Kidney glomerular epithelial cell (primary cell): Measurements from ENCODE around the gene HSD17B8.

ENCODE experiments used
- DNase-seq: peaks from one replicate; lab custom pipeline; 2025; lab: John Stamatoyannopoulos, UW

Gene HSD17B8

DNA sequence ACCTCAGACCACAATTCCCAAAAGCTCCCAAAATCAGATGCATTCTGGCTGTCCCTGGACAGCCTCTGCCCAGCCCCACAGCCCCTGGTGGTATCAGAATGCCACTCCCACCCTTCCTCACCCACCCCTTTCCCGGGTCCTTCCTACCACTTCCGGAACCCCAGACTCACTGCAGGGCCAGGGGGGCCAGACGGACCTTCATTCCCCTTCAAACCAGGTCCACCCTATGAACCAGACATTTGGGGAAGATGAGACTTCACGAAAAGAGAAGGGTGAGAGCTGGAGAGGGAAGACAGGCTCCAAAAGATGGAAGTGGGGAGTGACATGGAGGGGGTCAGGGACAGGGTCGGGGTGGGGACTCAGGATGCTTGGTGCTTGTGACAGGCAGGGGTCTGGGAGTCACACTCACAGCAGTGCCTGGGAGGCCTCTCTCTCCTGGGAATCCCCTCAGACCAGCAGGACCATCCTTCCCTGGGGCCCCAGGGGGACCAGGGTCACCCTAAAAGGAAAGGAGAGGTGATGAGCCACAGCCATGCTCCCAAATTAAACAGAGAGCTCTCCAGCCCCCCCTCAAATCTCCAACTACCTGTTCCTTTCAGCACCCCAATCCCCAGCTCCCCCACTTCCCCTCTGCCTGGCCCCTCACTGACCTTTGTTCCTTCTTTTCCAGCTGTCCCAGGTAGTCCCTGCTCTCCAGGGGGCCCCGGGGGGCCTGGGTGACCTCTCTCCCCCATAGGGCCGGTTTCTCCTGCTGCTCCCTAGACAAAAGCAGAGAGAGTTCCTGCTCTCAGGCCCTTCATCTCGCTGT lies 32.4 kb upstream of the HSD17B8 start:
- no peak for DNase-seq

DNA sequence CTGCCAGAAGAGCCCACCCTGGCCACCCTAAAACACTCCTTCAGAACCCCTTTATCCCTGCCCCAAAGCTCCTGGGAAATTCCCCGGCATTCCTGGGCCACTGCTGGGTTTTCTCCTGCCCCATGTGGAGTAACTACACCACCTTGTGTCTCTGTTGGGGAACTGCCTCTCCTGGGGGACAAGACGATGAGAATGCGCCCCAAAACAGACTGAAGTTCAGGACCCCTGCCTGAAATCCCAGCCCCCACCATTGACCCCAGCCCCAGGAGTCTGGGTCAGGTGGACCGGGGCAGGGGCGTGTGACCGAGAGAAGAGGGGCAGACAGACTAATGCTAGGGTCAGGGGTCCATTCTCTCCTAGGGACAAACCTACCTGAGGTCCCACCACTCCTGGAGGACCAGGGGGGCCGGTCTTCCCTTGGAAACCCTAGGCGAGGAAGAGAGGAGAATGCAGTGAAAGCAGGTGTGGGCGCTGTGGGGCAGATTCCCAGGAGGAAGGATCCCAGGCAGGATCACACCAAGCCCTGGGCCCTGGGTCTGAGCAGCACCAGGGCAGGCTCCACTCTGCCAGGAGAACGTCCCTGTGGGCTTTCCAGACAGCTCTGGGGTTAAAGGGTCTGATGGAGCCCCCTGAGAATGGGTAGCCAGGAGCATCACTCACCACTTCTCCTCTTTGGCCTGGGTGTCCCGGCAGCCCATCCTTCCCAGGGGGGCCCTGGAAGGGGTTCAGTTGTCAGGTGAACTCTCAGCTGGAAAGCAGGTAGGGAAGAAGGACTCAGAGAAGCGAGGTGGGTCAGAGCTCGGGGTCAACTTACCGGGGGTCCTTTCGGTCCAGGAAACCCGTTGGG lies 31.5 kb upstream of the HSD17B8 start:
- no peak for DNase-seq

DNA sequence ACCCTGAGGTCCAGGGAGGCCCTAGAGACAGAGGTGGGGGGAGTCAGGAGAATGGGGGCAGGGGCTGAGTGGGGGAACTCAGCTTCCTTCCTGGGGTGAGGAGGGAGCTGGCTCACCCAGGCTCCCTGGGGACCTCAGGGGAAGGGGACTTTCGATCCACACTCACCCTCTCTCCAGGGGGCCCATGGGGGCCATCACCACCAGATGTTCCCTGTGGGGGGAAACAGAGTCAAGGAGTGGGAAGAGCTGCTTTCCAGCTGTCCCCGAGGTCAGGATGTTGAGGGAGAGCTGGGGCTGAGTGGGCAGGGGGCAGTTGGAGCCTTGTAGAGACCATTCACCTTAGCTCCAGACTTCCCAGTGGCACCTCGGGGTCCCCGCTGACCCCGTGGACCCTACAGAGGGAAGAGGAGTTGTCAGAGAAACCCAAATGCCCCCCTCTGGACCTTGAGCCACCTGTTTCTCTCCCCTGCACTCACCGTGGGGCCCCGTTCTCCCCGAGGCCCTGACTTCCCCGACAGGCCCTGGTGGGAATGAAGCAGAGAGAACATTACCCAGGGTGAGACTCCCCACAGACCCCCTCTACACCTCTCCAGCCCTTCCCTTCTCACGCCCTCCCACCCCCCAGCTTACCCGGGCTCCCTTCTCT lies 30.8 kb upstream of the HSD17B8 start:
- no peak for DNase-seq

GRCh38 chr6:33174784-33175183 lies 29.7 kb upstream of the HSD17B8 start:
- DNase-seq: no peak

DNA sequence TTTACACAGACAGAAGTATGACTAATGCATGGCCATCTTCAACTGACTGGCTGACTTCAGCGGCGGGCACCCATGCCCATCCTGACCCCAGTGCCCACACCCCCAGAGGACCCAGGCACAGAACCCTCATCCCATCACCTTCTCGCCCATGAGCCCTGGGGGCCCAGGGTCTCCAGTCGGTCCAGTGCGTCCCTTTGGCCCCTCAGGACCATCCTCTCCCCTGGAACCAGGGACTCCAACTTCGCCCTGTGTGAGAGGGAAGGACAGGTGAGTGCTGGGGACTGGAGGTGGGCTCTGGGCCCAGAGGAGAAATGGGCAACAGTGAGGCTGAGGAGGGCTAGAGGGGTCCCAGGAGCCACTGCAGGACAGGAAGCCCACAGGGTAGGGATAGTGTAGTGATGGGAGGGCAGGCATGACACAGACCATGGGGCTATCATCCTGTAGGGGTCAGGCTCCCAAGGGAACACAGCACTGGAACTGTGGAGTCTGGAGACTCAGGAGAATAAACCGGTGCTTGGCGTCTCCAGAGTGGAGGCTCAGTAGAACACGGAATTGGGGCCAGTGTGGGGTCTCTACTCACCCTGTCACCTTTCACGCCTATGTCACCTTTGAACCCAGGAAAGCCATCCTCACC lies 28.9 kb upstream of the HSD17B8 start:
- DNase-seq: no peak

DNA sequence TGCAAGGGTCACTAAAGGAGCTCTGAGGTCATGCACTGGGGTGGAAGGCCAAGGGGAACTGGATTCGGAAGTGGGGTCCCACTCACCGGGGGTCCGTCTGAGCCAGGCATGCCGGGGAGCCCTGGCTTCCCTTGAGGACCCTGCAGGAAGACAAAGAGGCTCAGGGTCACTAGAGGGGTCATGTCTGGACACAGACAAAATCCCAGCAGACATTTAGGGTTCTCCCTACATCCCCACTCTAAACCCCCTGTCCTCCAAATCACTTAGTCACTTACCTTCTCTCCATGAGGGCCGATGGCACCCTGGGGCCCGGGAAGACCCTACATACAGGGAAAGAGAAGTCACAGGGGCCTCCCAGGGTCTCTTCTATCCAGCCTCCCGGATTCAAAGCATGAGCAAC lies 27.5 kb upstream of the HSD17B8 start:
- DNase-seq: no peak

GRCh38 chr6:33177552-33178446 lies 26.7 kb upstream of the HSD17B8 start:
- no peak for DNase-seq

DNA sequence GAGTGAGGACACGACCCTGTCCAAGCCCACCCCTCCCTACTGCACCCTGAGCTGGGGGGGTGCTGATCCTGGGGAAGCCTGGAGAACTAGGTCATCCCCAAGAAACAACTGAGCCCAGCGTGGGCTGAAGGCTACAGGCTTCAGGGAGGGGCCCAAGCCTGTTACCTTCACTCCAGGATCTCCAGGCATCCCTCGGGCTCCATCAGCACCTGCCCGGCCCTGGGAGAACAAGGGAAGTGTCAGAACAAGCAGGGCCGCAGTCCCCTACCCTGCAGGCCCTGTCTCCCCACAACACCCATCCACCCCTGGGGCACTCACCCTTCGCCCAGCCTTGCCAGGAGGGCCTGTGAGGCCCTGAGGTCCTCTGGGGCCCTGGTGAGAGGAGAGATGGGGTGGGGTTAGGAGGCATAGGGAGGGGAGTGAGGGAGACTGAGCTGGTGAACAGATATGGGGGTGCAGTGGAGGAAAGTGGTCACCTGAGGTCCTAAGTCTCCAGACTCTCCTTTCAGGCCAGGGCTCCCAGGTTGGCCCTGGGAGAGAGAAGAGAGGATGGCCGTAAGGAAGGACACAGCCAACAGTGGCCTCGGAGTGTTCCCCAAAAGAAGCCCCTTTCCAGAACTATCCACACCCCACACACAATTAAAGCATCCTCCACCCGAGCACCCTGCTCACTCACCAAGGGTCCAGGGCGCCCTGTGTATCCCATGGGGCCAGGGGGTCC lies 25.5 kb upstream of the HSD17B8 start:
- DNase-seq: no peak

GRCh38 chr6:33181141-33181540 lies 23.3 kb upstream of the HSD17B8 start:
- DNase-seq: no peak

DNA sequence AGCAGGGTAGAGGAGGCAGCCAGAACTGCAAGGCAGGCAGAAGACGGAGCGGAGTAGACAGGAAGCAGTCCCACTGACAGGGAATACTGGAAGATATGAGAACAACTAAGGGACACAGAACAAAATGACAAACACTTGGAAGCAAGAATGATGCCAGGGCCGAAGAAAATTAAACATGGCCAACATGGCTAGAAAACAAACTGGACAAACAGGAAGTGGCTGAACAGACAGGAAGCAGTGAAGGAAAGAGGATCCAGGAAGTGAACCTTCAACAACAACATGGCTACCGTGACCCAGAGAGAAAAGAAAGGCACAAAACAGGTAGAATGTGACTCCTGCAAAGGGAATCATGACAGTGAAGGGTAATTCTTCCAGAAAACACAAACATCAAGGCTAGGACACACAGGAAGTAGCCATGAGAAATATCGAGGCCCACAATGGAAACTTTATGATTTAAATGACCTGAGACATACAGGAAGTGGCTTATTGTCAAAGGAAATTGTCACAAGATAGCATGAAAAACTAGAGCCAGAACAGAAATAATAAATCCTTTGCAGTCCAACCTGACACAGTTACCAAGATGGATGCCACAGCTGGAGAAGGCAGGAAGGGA lies 21.3 kb upstream of the HSD17B8 start:
- no peak for DNase-seq

DNA sequence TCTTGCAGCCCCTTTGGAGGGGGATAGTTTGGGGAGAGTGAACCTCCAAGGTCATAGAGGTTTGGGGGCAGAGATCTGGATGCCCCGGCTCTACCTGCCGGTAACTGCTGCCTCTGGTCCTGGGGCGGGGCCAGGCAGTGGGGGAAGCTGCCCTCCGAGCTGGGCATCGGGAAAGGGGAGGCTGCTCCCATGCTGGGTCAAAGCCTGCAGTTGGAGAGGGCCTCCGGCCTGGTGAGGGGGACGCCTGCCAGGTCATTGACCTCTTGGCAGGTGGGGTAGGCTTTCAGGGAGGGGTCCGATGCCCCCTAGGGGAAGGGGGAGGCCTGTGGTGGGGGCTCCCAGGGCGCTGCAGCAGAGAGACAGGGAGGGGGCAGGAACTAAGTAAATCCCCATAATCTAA lies 19.3 kb upstream of the HSD17B8 start:
- no peak for DNase-seq

DNA sequence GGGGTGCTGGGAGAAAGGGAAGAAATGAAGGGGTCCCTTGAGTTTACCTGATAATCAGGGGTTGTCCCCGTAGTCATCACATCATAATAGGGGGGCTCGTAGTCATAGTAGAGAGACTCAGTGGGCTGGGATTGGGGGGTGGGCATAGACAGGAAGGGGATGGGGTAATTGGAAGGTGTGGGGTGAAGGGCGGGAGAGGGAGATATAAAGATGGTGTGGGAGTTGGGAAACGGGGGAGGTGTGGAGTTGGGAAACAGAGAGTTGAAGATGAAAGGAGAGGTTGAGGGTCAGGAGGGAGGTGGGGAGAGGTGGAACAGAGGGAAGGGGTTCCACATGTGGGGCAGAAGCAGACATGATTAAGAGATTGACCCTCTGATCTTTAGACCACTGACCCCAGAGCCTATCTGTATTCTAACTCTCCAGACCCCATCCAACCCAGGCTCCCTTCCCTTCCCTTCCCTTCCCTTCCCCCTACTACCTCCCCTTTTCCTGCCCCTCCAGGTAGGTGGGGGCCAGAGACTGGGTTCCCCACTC lies 18.7 kb upstream of the HSD17B8 start:
- DNase-seq: no peak

DNA sequence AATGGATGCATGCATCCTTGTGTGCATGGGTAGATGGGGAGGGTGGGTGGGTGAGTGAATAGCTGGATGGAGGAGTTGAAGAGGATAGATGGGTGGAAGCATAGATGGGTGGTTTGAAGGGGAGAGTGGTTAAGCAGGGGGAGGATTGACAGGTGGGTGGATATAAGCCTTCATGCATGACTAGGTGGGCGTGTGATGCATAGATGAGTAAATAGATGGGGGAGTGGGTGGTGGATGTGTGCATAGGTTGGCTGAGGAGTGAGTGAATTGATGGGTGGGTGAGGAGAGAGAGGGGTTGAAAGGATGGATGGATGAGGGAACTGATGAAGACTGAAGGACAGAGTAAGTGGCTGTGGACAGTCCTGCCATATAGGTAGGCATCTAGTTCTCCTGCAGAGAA lies 16.6 kb upstream of the HSD17B8 start:
- no peak for DNase-seq

- DNase-seq: no peak
These were observed 15.3 kb upstream of the HSD17B8 start for GRCh38 chr6:33189164-33189563.

DNA sequence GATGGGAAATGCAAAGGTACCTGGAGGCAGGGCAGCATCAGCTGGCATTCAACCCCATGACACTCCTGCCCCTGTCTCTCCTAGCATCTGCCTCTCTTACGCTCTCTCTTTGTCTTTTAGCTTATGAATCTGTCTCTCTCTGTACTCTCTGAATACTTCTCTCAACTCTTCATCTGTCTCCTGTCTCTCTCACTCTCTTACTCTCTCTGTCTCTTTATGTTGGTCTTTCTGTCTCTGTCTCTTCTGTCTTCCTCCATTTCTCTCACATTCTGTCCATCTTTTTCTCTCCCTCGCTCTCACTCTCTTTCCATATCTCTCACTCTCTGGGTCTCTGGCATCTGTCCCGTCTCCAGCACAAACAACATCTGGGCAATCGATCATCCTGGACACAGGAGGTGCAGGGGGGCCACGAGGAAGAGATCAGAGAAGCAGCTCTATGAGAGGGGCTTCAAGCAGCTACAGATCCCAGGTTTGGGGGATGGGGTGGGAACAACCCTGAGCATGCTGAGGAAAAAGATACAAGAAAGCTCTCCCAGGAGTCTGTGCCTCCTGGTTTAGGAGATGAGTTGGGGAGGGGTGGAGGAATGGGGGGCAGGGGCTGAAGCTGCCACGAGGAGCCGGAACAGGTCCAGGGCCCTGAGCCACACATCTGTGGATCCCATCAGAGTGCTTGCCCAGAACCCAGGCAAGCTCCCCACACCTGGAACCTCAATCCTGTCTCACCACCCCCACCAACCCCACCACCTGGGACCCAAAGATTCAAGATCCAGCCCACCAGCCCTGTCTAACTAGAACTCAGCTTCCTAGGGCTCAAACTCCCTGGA lies 14.6 kb upstream of the HSD17B8 start:
- no peak for DNase-seq

DNA sequence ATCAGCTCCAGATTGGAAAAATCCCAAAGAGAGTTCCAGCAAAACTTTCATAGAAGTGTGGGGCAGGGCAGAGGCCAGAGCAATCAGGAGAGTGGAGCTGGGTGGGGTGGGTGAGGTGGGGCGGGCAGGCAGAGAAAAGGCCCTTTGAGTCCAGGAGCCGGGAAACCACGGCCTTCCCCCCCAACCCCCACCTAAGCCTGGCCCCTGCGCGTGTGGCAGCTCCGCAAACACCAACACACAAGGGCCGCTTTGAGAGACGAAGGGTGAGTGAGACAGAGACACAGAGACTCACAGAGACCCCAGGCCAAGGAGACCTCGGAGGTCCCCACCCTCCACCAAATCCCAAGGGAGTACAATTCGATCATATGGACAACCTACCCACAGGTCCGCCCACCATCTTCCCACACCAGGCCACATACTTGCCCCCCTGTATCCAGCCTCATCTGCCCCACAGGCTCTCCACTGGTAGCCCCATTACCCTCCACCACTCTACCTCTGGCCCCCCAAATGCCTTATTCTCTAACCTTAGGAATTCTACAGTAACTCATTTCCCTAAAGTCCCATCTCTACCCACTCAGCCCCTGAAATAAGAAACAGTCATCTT lies 13.8 kb upstream of the HSD17B8 start:
- DNase-seq: no peak

DNA sequence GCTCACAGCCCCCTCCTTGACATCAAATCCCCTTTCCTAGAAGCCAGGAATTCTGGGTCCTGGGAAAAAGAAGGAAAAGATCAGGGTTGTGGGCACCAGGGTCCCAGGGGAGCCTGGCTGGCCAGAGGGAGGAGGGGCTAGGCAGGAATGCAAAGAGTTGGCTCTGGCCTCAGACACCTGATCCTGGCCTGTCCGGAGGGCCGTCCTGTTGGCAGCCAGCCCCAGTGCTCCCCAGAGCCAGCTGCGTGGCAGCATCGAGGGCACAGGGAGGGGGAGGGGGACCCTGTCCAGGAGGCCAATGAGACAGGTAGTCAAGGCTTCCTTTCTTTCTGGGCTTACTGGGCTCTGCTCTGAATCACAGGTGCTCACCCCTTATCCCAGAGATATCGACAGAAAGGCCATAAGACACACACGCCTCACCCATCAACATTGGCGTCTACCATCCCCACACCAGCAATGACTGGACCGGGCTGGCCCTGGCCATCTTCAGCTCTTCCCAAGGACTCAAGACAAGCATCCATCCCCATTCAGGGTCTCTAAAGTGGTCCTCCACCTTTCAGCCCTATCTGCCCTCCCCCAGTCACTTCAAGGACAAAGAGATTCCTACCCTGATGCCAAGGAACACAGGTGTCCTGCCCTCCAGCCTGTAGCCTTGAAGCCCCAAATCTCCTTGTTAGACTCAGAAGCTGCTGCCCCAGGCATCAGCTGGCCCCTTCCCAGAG lies 12.9 kb upstream of the HSD17B8 start:
- DNase-seq: no peak

DNA sequence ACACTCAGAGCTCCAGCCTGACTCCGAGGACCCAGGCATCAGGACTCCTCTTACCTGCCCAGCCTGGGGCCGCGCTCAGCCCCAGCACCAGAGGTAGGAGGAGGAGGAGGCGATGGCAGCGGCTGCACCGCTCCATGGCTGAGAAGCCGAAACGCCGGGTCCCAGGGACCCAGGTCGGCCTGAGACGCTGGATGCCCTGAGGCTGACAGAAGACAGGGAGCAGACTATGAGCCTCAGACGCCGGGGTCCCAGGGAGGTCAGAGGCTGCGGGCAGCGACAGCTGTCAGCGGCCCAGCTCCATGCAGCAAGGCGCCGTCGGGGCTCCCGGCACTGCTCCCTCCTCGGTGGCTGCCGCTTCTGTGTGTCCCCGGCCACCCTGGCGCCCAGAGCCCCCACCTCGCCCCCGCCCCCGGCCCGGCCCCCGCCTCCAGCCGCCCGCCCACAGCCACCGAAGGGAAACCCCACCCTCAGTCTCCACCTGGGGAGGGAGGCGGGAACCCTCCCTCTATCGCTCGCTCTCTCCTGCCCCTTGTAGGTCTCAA lies 12.3 kb upstream of the HSD17B8 start, which contains the start of gene COL11A2:
Gene COL11A2, minus strand, starts transcription at position 363 of the 542 bp plus-strand sequence. Its CDS starts 227 bp downstream, at position 136.
- DNase-seq: no peak
